Activated CD8-positive, alpha-beta T cell treated with anti-CD3 and anti-CD28 coated beads for 36 hours (primary cell): Measurements from ENCODE around the gene SLC17A8. TPM values are rescaled to one million over a fixed set of nuclear protein-coding genes. Genes with fewer than 3 reads are reported as not detected.

Source experiments
- ATAC-seq: fragments of 200-7000 bp; cut with Tn5 transposase; one replicate; pipeline ENCODE4 v1.10.0; 2021; ENCODE audit warnings: mild to moderate bottlenecking, moderate library complexity
- CTCF ChIA-PET: fragments of 350-600 bp; sonication (Branson Sonifier 250); formaldehyde crosslinking; loops from one replicate; lab custom pipeline; 2021; ENCODE audit warnings: antibody characterized with exemption; lab: Charles Lee
- POLR2A ChIA-PET: fragments of 350-600 bp; sonication (Branson Sonifier 250); formaldehyde crosslinking; loops from one replicate; lab custom pipeline; 2021; ENCODE audit warnings: antibody characterized with exemption; lab: Charles Lee
- DNase-seq: peaks from one replicate; pipeline ENCODE4 v3.0.0-alpha.2; 2020
- H3K27ac Mint-ChIP-seq: one replicate; pipeline ENCODE4 v1.8.0; 2021; ENCODE audit warnings: mild to moderate bottlenecking, mixed read lengths
- H3K27me3 Mint-ChIP-seq: one replicate; pipeline ENCODE4 v1.8.0; 2021; ENCODE audit warnings: mixed read lengths
- H3K36me3 Mint-ChIP-seq: one replicate; pipeline ENCODE4 v1.8.0; 2021; ENCODE audit warnings: low read depth, mixed read lengths
- H3K4me1 Mint-ChIP-seq: one replicate; pipeline ENCODE4 v1.8.0; 2021; ENCODE audit warnings: low read depth, mixed read lengths
- H3K4me3 Mint-ChIP-seq: one replicate; pipeline ENCODE4 v1.8.0; 2021; ENCODE audit warnings: mild to moderate bottlenecking, moderate library complexity, mixed read lengths
- H3K9me3 Mint-ChIP-seq: one replicate; pipeline ENCODE4 v1.8.0; 2021; ENCODE audit warnings: mixed read lengths
- CTCF ChIP-seq: fragments of 200-600 bp; IDR thresholded peaks from one replicate; pipeline ENCODE4 v1.8.0; 2022; ENCODE audit warnings: antibody characterized with exemption, mild to moderate bottlenecking
- intact Hi-C: fragments of 100-400 bp; cut with micrococcal nuclease; formaldehyde crosslinking; loops from one replicate; pipeline ENCODE4 v1.10.0; 2022
- total RNA-seq, 2 experiments: library from RNA; stranded (reverse); gene quantifications; one replicate each; pipeline ENCODE4 v1.2.3, GENCODE V29; 2021

Gene SLC17A8
- total RNA-seq, 2 experiments from 2014 or later: not detected

- H3K27ac Mint-ChIP-seq: no peak overlapping the region
- intact Hi-C loops: no loop called here
- peaks cover 7% of the 10 kb centered on the region for H3K27me3 Mint-ChIP-seq
- no peak for ATAC-seq
- ChIA-PET CTCF (interaction anchor here (1.6 kb wide), 1 partner anchor 9 kb away, joined by 5 read pairs; no protein-coding TSS in a partner anchor), POLR2A (no interaction called here)
- no peak overlapping the region for H3K4me3 Mint-ChIP-seq
- no peak for TF ChIP-seq CTCF
- no peak for DNase-seq
- no peaks in the 10 kb centered on the region for H3K4me1 Mint-ChIP-seq
- H3K9me3 Mint-ChIP-seq: no peaks in the 10 kb centered on the region
- no peaks in the 10 kb centered on the region for H3K36me3 Mint-ChIP-seq
Observed at GRCh38 chr12:100395811-100396210, 38.9 kb downstream of the SLC17A8 start.

- Mint-ChIP-seq H3K36me3 (no peaks in the 10 kb centered on the region), H3K27ac (no peak overlapping the region), H3K27me3 (peaks cover 2% of the 10 kb centered on the region), H3K9me3 (no peaks in the 10 kb centered on the region), H3K4me3 (no peak overlapping the region), H3K4me1 (no peaks in the 10 kb centered on the region)
- DNase-seq (no peak), ATAC-seq (no peak)
- ChIA-PET CTCF (no interaction called here), POLR2A (no interaction called here)
- intact Hi-C loops: no loop called here
- TF ChIP-seq CTCF: no peak
Observed at GRCh38 chr12:100398307-100398706, 41.4 kb downstream of the SLC17A8 start.

GRCh38 chr12:100399095-100399494 is 42.2 kb downstream of the SLC17A8 start:
- Mint-ChIP-seq H3K36me3 (no peaks in the 10 kb centered on the region), H3K4me1 (no peaks in the 10 kb centered on the region), H3K27me3 (peaks cover under 1% of the 10 kb centered on the region), H3K27ac (no peak overlapping the region), H3K9me3 (no peaks in the 10 kb centered on the region), H3K4me3 (no peak overlapping the region)
- ChIA-PET POLR2A (no interaction called here), CTCF (no interaction called here)
- DNase-seq (no peak), ATAC-seq (no peak)
- intact Hi-C loops: no loop called here
- no peak for TF ChIP-seq CTCF

- Mint-ChIP-seq H3K27me3 (no peaks in the 10 kb centered on the region), H3K9me3 (no peaks in the 10 kb centered on the region), H3K4me1 (no peaks in the 10 kb centered on the region), H3K4me3 (no peak overlapping the region), H3K36me3 (no peaks in the 10 kb centered on the region), H3K27ac (no peak overlapping the region)
- CTCF ChIA-PET: no interaction called here
- ATAC-seq (no peak), DNase-seq (no peak)
- POLR2A ChIA-PET: no interaction called here
- TF ChIP-seq CTCF: no peak
- intact Hi-C loops: no loop called here
Observed at GRCh38 chr12:100401660-100402059, 44.8 kb downstream of the SLC17A8 start.

GRCh38 chr12:100402763-100403162 is 45.9 kb downstream of the SLC17A8 start:
- no peak for DNase-seq
- Mint-ChIP-seq H3K9me3 (no peaks in the 10 kb centered on the region), H3K27ac (no peak overlapping the region), H3K36me3 (no peaks in the 10 kb centered on the region), H3K4me1 (no peaks in the 10 kb centered on the region), H3K27me3 (no peaks in the 10 kb centered on the region), H3K4me3 (no peak overlapping the region)
- intact Hi-C loops: no loop called here
- no peak for ATAC-seq
- no peak for TF ChIP-seq CTCF
- ChIA-PET POLR2A (no interaction called here), CTCF (interaction anchor here (0.9 kb wide), 1 partner anchor 173 kb away, joined by 3 read pairs; no protein-coding TSS in a partner anchor)
